Astrocyte (in vitro differentiated cells and primary cell): ENCODE data around the gene SUSD3. TPM values are rescaled to one million over a fixed set of nuclear protein-coding genes. Genes with fewer than 3 reads are reported as not detected.

ENCODE experiments used
- DNase-seq: peaks from one replicate; pipeline ENCODE4 v3.0.0-alpha.2; 2010; ENCODE audit warnings: low read depth
- FAIRE-seq: peaks from 2 replicates; lab custom pipeline; 2011; peaks lifted over from hg19 to GRCh38; lab: Jason Lieb, UNC
- H2AFZ ChIP-seq: 2 replicates; pipeline ENCODE4 v1.6.0; 2012; ENCODE audit warnings: low read depth, low read length, inconsistent platforms
- H3K27ac ChIP-seq: 2 replicates; pipeline ENCODE4 v1.5.1; 2011; ENCODE audit warnings: low read depth, low read length, inconsistent platforms
- H3K27me3 ChIP-seq: 2 replicates; pipeline ENCODE4 v1.6.0; 2011; ENCODE audit warnings: low read length, inconsistent platforms; ENCODE audit not compliant: insufficient read depth
- H3K36me3 ChIP-seq: 2 replicates; pipeline ENCODE4 v1.5.1; 2011; ENCODE audit warnings: low read length, inconsistent platforms; ENCODE audit not compliant: insufficient read depth
- H3K4me1 ChIP-seq: 2 replicates; pipeline ENCODE4 v1.5.1; 2011; ENCODE audit warnings: low read length, inconsistent platforms; ENCODE audit not compliant: insufficient read depth
- H3K4me2 ChIP-seq: 2 replicates; pipeline ENCODE4 v1.6.0; 2012; ENCODE audit warnings: low read length, inconsistent platforms
- H3K4me3 ChIP-seq: 2 replicates; pipeline ENCODE4 v1.5.1; 2011; ENCODE audit warnings: low read depth, mild to moderate bottlenecking, low read length, inconsistent platforms; ENCODE audit not compliant: insufficient read depth
- H3K79me2 ChIP-seq: 2 replicates; pipeline ENCODE4 v1.6.0; 2012; ENCODE audit warnings: mild to moderate bottlenecking, low read length, inconsistent platforms; ENCODE audit not compliant: insufficient read depth
- H3K9ac ChIP-seq: 2 replicates; pipeline ENCODE4 v1.6.0; 2012; ENCODE audit warnings: mild to moderate bottlenecking, low read length, inconsistent platforms
- H3K9me3 ChIP-seq: 2 replicates; pipeline ENCODE4 v1.5.1; 2012; ENCODE audit warnings: low read depth, mild to moderate bottlenecking, low read length, inconsistent platforms; ENCODE audit not compliant: insufficient read depth
- H4K20me1 ChIP-seq: 2 replicates; pipeline ENCODE4 v1.6.0; 2012; ENCODE audit warnings: low read length, inconsistent platforms; ENCODE audit not compliant: insufficient read depth
- H3K27ac Mint-ChIP-seq: one replicate; pipeline ENCODE4 v1.8.0; 2021; ENCODE audit warnings: mild to moderate bottlenecking, mixed read lengths; ENCODE audit not compliant: unreplicated experiment
- H3K27me3 Mint-ChIP-seq: one replicate; pipeline ENCODE4 v1.8.0; 2021; ENCODE audit warnings: low read depth, mixed read lengths; ENCODE audit not compliant: unreplicated experiment
- H3K36me3 Mint-ChIP-seq: one replicate; pipeline ENCODE4 v1.8.0; 2021; ENCODE audit warnings: low read depth, mixed read lengths; ENCODE audit not compliant: unreplicated experiment
- H3K4me1 Mint-ChIP-seq: one replicate; pipeline ENCODE4 v1.8.0; 2021; ENCODE audit warnings: low read depth, mixed read lengths; ENCODE audit not compliant: unreplicated experiment
- H3K4me3 Mint-ChIP-seq: one replicate; pipeline ENCODE4 v1.8.0; 2021; ENCODE audit warnings: mild to moderate bottlenecking, moderate library complexity, mixed read lengths; ENCODE audit not compliant: unreplicated experiment
- H3K9me3 Mint-ChIP-seq: one replicate; pipeline ENCODE4 v1.8.0; 2021; ENCODE audit warnings: mild to moderate bottlenecking, mixed read lengths; ENCODE audit not compliant: unreplicated experiment
- CTCF ChIP-seq: IDR thresholded peaks from 2 replicates; pipeline ENCODE4 v1.5.1; 2011; ENCODE audit warnings: low read depth, mild to moderate bottlenecking, inconsistent platforms, low read length, moderate library complexity; ENCODE audit not compliant: insufficient read depth
- EZH2 ChIP-seq: IDR thresholded peaks from 2 replicates; pipeline ENCODE4 v1.6.1; 2012; ENCODE audit warnings: mild to moderate bottlenecking, low read length, inconsistent platforms; ENCODE audit not compliant: insufficient read depth
- total RNA-seq: library from RNA; stranded (reverse); gene quantifications from 2 replicates; pipeline ENCODE4 v1.2.1, GENCODE V29; 2021

Gene SUSD3
- total RNA-seq, 1 donor from 2014 or later = not detected

GRCh38 chr9:93020151-93020550, 38.4 kb upstream of the SUSD3 start:
- Mint-ChIP-seq H3K27me3 (peaks cover 37% of the 10 kb centered on the region), H3K27ac (no peak overlapping the region)
- no peak for FAIRE-seq

GRCh38 chr9:93020771-93021670, 37.5 kb upstream of the SUSD3 start:
- H3K36me3 ChIP-seq = no peaks in the 10 kb centered on the region
- H4K20me1 ChIP-seq = no peaks in the 10 kb centered on the region
- no peaks in the 10 kb centered on the region for H3K36me3 Mint-ChIP-seq
- no peak overlapping the region for H3K4me2 ChIP-seq
- no peak overlapping the region for H2AFZ ChIP-seq
- DNase-seq (no peak), FAIRE-seq (no peak)
- peaks cover 42% of the 10 kb centered on the region for H3K27me3 Mint-ChIP-seq
- H3K4me3 ChIP-seq = no peak overlapping the region
- H3K9me3 Mint-ChIP-seq = peaks cover 1% of the 10 kb centered on the region
- no peak overlapping the region for H3K4me3 Mint-ChIP-seq
- TF ChIP-seq EZH2 (no peak), CTCF (no peak)
- no peaks in the 10 kb centered on the region for H3K4me1 ChIP-seq
- H3K79me2 ChIP-seq = no peaks in the 10 kb centered on the region
- no peak overlapping the region for H3K9ac ChIP-seq
- peaks cover 2% of the 10 kb centered on the region for H3K4me1 Mint-ChIP-seq
- H3K27me3 ChIP-seq = no peaks in the 10 kb centered on the region
- no peaks in the 10 kb centered on the region for H3K9me3 ChIP-seq
- no peak overlapping the region for H3K27ac Mint-ChIP-seq
- H3K27ac ChIP-seq = no peak overlapping the region

More at GRCh38 chr9:93020151-93020550, 38.4 kb upstream of the SUSD3 start:
- H3K9ac ChIP-seq = no peak overlapping the region
- H3K9me3 ChIP-seq = no peaks in the 10 kb centered on the region
- Mint-ChIP-seq H3K4me3 (no peak overlapping the region), H3K4me1 (peaks cover 2% of the 10 kb centered on the region), H3K9me3 (peaks cover 1% of the 10 kb centered on the region), H3K36me3 (no peaks in the 10 kb centered on the region)
- H2AFZ ChIP-seq = no peak overlapping the region
- no peak overlapping the region for H3K4me3 ChIP-seq
- no peaks in the 10 kb centered on the region for H3K36me3 ChIP-seq
- TF ChIP-seq CTCF = no peak
- TF ChIP-seq EZH2 = no peak
- H3K79me2 ChIP-seq = no peaks in the 10 kb centered on the region
- no peak overlapping the region for H3K4me2 ChIP-seq
- no peaks in the 10 kb centered on the region for H4K20me1 ChIP-seq
- no peak for DNase-seq
- no peaks in the 10 kb centered on the region for H3K27me3 ChIP-seq
- H3K27ac ChIP-seq = no peak overlapping the region
- H3K4me1 ChIP-seq = no peaks in the 10 kb centered on the region

- no peaks in the 10 kb centered on the region for H3K4me1 ChIP-seq
- TF ChIP-seq EZH2 (no peak), CTCF (no peak)
- H3K9ac ChIP-seq = no peak overlapping the region
- Mint-ChIP-seq H3K9me3 (no peaks in the 10 kb centered on the region), H3K4me3 (no peak overlapping the region), H3K4me1 (peaks cover 2% of the 10 kb centered on the region), H3K36me3 (no peaks in the 10 kb centered on the region), H3K27me3 (peaks cover 42% of the 10 kb centered on the region), H3K27ac (no peak overlapping the region)
- no peaks in the 10 kb centered on the region for H3K36me3 ChIP-seq
- no peak overlapping the region for H2AFZ ChIP-seq
- H3K27ac ChIP-seq = no peak overlapping the region
- H3K27me3 ChIP-seq = no peaks in the 10 kb centered on the region
- H4K20me1 ChIP-seq = no peaks in the 10 kb centered on the region
- H3K4me2 ChIP-seq = no peak overlapping the region
- FAIRE-seq (no peak), DNase-seq (no peak)
- no peaks in the 10 kb centered on the region for H3K9me3 ChIP-seq
- H3K4me3 ChIP-seq = no peak overlapping the region
- no peaks in the 10 kb centered on the region for H3K79me2 ChIP-seq
These were observed 36.4 kb upstream of the SUSD3 start for GRCh38 chr9:93022066-93022465.
